ENCODE measurements around the gene CUEDC1. TPM values are rescaled to one million over a fixed set of nuclear protein-coding genes. Genes with fewer than 3 reads are reported as not detected.

Gene CUEDC1
- total and polyA plus RNA-seq, 11 donors: 29.6 to 68.5 (median 42.2) TPM

- WGBS, 4 donors: 49 to 72% (median 54%) methylated on average over 10 of the region's 10 CpGs
- DNase-seq (no peak), ATAC-seq (no peak)
- Histone ChIP-seq H3K27me3 (no peaks in the 10 kb centered on the region), H3K9me3 (no peaks in the 10 kb centered on the region), H3K4me3 (no peak overlapping the region), H3K36me3 (peaks cover 0 to 55% (median 45%) of the 10 kb centered on the region in 9 donors), H3K27ac (peak overlapping the region in 2 of 12 donors; percentile 1 to 16), H3K4me1 (peaks cover 0 to 48% (median 27%) of the 10 kb centered on the region in 12 donors)
- TF ChIP-seq CTCF (IDR thresholded peaks at IDR 0.05) (no peak), POLR2A (IDR thresholded peaks at IDR 0.05) (no peak)
- intact Hi-C loops (cut with DNase I): no loop called here
Measured at GRCh38 chr17:57971572-57971971, 16.4 kb upstream of the CUEDC1 start.

GRCh38 chr17:57970710-57971109 lies 15.5 kb upstream of the CUEDC1 start:
- no peak for DNase-seq
- H3K9me3 ChIP-seq: no peaks in the 10 kb centered on the region
- TF ChIP-seq CTCF (IDR thresholded peaks at IDR 0.05) (no peak), POLR2A (IDR thresholded peaks at IDR 0.05) (no peak)
- intact Hi-C loops (cut with DNase I): no loop called here
- peaks cover 0 to 43% (median 24%) of the 10 kb centered on the region in 12 donors for H3K4me1 ChIP-seq
- no peak for ATAC-seq
- H3K27ac ChIP-seq: peak overlapping the region in 1 of 12 donors; percentile 7
- WGBS, 4 donors: 62 to 76% (median 66%) methylated on average over 4 of the region's 4 CpGs
- no peaks in the 10 kb centered on the region for H3K27me3 ChIP-seq
- H3K36me3 ChIP-seq: peaks cover 0 to 47% (median 37%) of the 10 kb centered on the region in 9 donors
- no peak overlapping the region for H3K4me3 ChIP-seq

GRCh38 chr17:57968456-57968855 lies 13.2 kb upstream of the CUEDC1 start:
- no peak for TF ChIP-seq POLR2A (IDR thresholded peaks at IDR 0.05)
- TF ChIP-seq CTCF (IDR thresholded peaks at IDR 0.05): no peak
- 64 to 73% (median 69%) methylated on average over 1 of the region's 1 CpG for WGBS, 4 donors
- no peak overlapping the region for H3K27ac ChIP-seq
- no peaks in the 10 kb centered on the region for H3K27me3 ChIP-seq
- ATAC-seq (no peak), DNase-seq (peak in 1 of 5 donors; percentile 6)
- H3K36me3 ChIP-seq: peaks cover 0 to 24% (median 14%) of the 10 kb centered on the region in 9 donors
- no peak overlapping the region for H3K4me3 ChIP-seq
- peaks cover 0 to 22% (median 12%) of the 10 kb centered on the region in 12 donors for H3K4me1 ChIP-seq
- H3K9me3 ChIP-seq: no peaks in the 10 kb centered on the region
- intact Hi-C loops (cut with DNase I): no loop called here

- intact Hi-C loops (cut with DNase I): no loop called here
- no peak for TF ChIP-seq CTCF (IDR thresholded peaks at IDR 0.05)
- no peak for TF ChIP-seq POLR2A (IDR thresholded peaks at IDR 0.05)
- peaks cover 0 to 10% (median 1%) of the 10 kb centered on the region in 12 donors for H3K4me1 ChIP-seq
- DNase-seq (peak in 1 of 5 donors; percentile 9), ATAC-seq (peak in 3 of 4 donors; percentile 22 to 47 (median 32))
- peaks cover 0 to 9% (median 0%) of the 10 kb centered on the region in 9 donors for H3K36me3 ChIP-seq
- no peak overlapping the region for H3K4me3 ChIP-seq
- peak overlapping the region in 1 of 12 donors; percentile 1 for H3K27ac ChIP-seq
- 73 to 88% (median 81%) methylated on average over 5 of the region's 5 CpGs for WGBS, 4 donors
- no peaks in the 10 kb centered on the region for H3K9me3 ChIP-seq
- no peaks in the 10 kb centered on the region for H3K27me3 ChIP-seq
Measured at GRCh38 chr17:57966875-57967274, 11.7 kb upstream of the CUEDC1 start.

Data from heart left ventricle (tissue), 16 donors.